Stimulated activated naive CD8-positive, alpha-beta T cell treated with anti-CD3 and anti-CD28 coated beads, Interleukin-15, Interleukin-2, amounts not matched to agents 100 ng/mL and 50 ng/mL, for 24 hours (primary cell): ENCODE results near the gene UBE2E2.

ENCODE experiments used
- H3K27ac Mint-ChIP-seq: one replicate; pipeline ENCODE4 v1.8.0; 2021; ENCODE audit warnings: mild to moderate bottlenecking, mixed read lengths
- H3K27me3 Mint-ChIP-seq: one replicate; pipeline ENCODE4 v1.8.0; 2021; ENCODE audit warnings: mixed read lengths
- H3K36me3 Mint-ChIP-seq: one replicate; pipeline ENCODE4 v1.8.0; 2021; ENCODE audit warnings: low read depth, mixed read lengths
- H3K4me1 Mint-ChIP-seq: one replicate; pipeline ENCODE4 v1.8.0; 2021; ENCODE audit warnings: low read depth, mixed read lengths
- H3K4me3 Mint-ChIP-seq: one replicate; pipeline ENCODE4 v1.8.0; 2021; ENCODE audit warnings: mild to moderate bottlenecking, mixed read lengths
- H3K9me3 Mint-ChIP-seq: one replicate; pipeline ENCODE4 v1.8.0; 2021; ENCODE audit warnings: mixed read lengths

The UBE2E2 gene

DNA sequence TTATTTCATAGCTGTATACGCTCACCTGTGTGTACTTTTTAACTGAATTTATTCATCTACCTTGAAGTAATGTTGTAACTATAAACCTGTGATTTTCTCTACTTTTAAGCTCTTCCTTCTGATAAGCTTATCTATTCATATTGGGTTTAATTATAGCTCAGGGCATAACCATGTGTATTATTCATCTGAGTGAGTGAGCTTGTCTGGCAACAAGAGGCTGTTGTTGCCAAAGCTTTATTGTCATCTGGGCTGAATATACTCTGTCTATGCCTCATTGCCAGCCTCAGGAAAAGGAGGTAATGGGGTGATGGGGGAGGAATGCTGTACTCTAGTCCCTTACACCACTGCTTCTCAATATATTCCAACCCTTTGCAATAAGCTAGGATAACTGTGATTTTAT, 292.4 kb downstream of the UBE2E2 start:
- no peaks in the 10 kb centered on the region for H3K9me3 Mint-ChIP-seq
- no peak overlapping the region for H3K27ac Mint-ChIP-seq
- H3K4me1 Mint-ChIP-seq, result no peaks in the 10 kb centered on the region
- peaks cover 6% of the 10 kb centered on the region for H3K36me3 Mint-ChIP-seq
- H3K4me3 Mint-ChIP-seq, result no peak overlapping the region
- no peaks in the 10 kb centered on the region for H3K27me3 Mint-ChIP-seq

DNA sequence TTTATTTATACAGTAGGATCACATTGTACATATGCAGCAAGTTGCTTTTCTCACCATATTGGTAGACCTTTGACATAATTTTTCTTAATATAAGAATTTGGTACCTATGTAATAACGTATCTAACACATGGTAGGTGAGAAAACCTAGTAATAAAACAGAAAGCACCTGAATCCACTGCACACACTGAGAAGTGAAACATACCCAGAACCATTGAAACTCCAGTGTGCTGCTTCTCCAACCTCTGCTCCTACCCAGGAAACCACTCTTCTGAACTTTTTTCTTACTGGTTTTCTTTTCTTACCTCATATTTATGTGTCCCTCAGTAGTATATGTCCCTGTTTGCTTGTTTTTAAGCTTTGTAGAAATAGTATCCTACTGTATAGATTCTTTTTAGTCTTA, 293.0 kb downstream of the UBE2E2 start:
- H3K27me3 Mint-ChIP-seq, result no peaks in the 10 kb centered on the region
- no peaks in the 10 kb centered on the region for H3K4me1 Mint-ChIP-seq
- peaks cover 6% of the 10 kb centered on the region for H3K36me3 Mint-ChIP-seq
- H3K27ac Mint-ChIP-seq, result no peak overlapping the region
- H3K4me3 Mint-ChIP-seq, result no peak overlapping the region
- no peaks in the 10 kb centered on the region for H3K9me3 Mint-ChIP-seq

- Mint-ChIP-seq H3K27me3 (no peaks in the 10 kb centered on the region), H3K27ac (no peak overlapping the region), H3K4me3 (no peak overlapping the region), H3K4me1 (no peaks in the 10 kb centered on the region), H3K36me3 (peaks cover 6% of the 10 kb centered on the region), H3K9me3 (no peaks in the 10 kb centered on the region)
These were observed 294.0 kb downstream of the UBE2E2 start for GRCh38 chr3:23497156-23497555.

DNA sequence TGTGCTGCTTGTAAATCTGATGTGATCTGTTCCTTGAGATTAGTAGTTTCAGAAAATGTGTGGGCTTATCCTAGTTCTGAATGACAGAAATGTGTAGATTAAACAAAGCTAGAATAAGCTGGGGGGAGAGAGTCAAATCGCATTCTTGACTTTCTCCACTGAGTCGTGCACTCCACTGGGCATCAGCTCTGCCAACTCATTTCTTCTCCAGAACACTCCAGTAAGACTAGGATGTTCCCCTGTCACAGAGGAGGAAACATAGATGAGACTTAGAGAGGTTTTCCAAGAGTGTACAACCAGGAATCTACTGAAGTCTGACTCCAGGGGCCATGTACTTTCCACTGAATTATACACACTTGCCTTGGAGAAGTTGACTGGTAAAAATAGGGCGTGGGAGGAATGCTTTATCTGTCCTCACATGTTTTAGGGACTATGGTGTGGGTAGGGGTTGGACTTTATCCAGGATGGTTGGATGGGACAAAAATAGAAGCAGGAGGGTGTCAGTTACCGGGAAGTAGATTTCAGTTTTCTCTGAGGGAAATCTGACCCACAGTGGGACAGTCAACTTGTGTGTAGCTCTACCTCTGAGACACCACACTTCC, 298.2 kb downstream of the UBE2E2 start:
- Mint-ChIP-seq H3K27ac (no peak overlapping the region), H3K4me3 (no peak overlapping the region), H3K4me1 (no peaks in the 10 kb centered on the region), H3K27me3 (no peaks in the 10 kb centered on the region), H3K9me3 (no peaks in the 10 kb centered on the region), H3K36me3 (peaks cover 6% of the 10 kb centered on the region)

- Mint-ChIP-seq H3K27me3 (no peaks in the 10 kb centered on the region), H3K9me3 (peaks cover 4% of the 10 kb centered on the region), H3K27ac (no peak overlapping the region), H3K4me1 (no peaks in the 10 kb centered on the region), H3K4me3 (no peak overlapping the region), H3K36me3 (peaks cover 5% of the 10 kb centered on the region)
These were observed 305.3 kb downstream of the UBE2E2 start for GRCh38 chr3:23508464-23508863.

- Mint-ChIP-seq H3K27me3 (no peaks in the 10 kb centered on the region), H3K27ac (no peak overlapping the region), H3K4me1 (peaks cover 3% of the 10 kb centered on the region), H3K36me3 (no peaks in the 10 kb centered on the region), H3K4me3 (no peak overlapping the region), H3K9me3 (no peaks in the 10 kb centered on the region)
These were observed 315.3 kb downstream of the UBE2E2 start for GRCh38 chr3:23518441-23518840.

GRCh38 chr3:23519314-23520208, 316.4 kb downstream of the UBE2E2 start:
- H3K27ac Mint-ChIP-seq, result no peak overlapping the region
- no peaks in the 10 kb centered on the region for H3K27me3 Mint-ChIP-seq
- no peaks in the 10 kb centered on the region for H3K36me3 Mint-ChIP-seq
- H3K9me3 Mint-ChIP-seq, result no peaks in the 10 kb centered on the region
- no peak overlapping the region for H3K4me3 Mint-ChIP-seq
- peaks cover 3% of the 10 kb centered on the region for H3K4me1 Mint-ChIP-seq

GRCh38 chr3:23527326-23527725, 324.2 kb downstream of the UBE2E2 start:
- Mint-ChIP-seq H3K4me3 (no peak overlapping the region), H3K27me3 (no peaks in the 10 kb centered on the region), H3K27ac (no peak overlapping the region), H3K9me3 (no peaks in the 10 kb centered on the region), H3K36me3 (no peaks in the 10 kb centered on the region), H3K4me1 (peaks cover 3% of the 10 kb centered on the region)

GRCh38 chr3:23533596-23533995, 330.5 kb downstream of the UBE2E2 start:
- Mint-ChIP-seq H3K27me3 (no peaks in the 10 kb centered on the region), H3K27ac (no peak overlapping the region), H3K36me3 (peaks cover 8% of the 10 kb centered on the region), H3K4me1 (no peaks in the 10 kb centered on the region), H3K4me3 (no peak overlapping the region), H3K9me3 (no peaks in the 10 kb centered on the region)

- no peaks in the 10 kb centered on the region for H3K9me3 Mint-ChIP-seq
- no peak overlapping the region for H3K27ac Mint-ChIP-seq
- H3K4me1 Mint-ChIP-seq, result no peaks in the 10 kb centered on the region
- H3K4me3 Mint-ChIP-seq, result no peak overlapping the region
- no peaks in the 10 kb centered on the region for H3K27me3 Mint-ChIP-seq
- H3K36me3 Mint-ChIP-seq, result peaks cover 8% of the 10 kb centered on the region
These were observed 330.9 kb downstream of the UBE2E2 start for GRCh38 chr3:23533996-23534395.

- Mint-ChIP-seq H3K4me3 (no peak overlapping the region), H3K36me3 (peaks cover 15% of the 10 kb centered on the region), H3K27me3 (no peaks in the 10 kb centered on the region), H3K4me1 (no peaks in the 10 kb centered on the region), H3K27ac (no peak overlapping the region), H3K9me3 (no peaks in the 10 kb centered on the region)
These were observed 334.0 kb downstream of the UBE2E2 start for GRCh38 chr3:23537101-23537551.

- H3K4me3 Mint-ChIP-seq, result no peak overlapping the region
- no peaks in the 10 kb centered on the region for H3K4me1 Mint-ChIP-seq
- peaks cover 20% of the 10 kb centered on the region for H3K36me3 Mint-ChIP-seq
- H3K9me3 Mint-ChIP-seq, result no peaks in the 10 kb centered on the region
- no peaks in the 10 kb centered on the region for H3K27me3 Mint-ChIP-seq
- no peak overlapping the region for H3K27ac Mint-ChIP-seq
These were observed 336.1 kb downstream of the UBE2E2 start for GRCh38 chr3:23539185-23539584.

- Mint-ChIP-seq H3K27ac (no peak overlapping the region), H3K4me3 (no peak overlapping the region), H3K9me3 (no peaks in the 10 kb centered on the region), H3K27me3 (no peaks in the 10 kb centered on the region), H3K36me3 (peaks cover 16% of the 10 kb centered on the region), H3K4me1 (no peaks in the 10 kb centered on the region)
These were observed 337.5 kb downstream of the UBE2E2 start for GRCh38 chr3:23540600-23540999.

GRCh38 chr3:23542079-23542478, 339.0 kb downstream of the UBE2E2 start:
- Mint-ChIP-seq H3K4me1 (no peaks in the 10 kb centered on the region), H3K36me3 (peaks cover 16% of the 10 kb centered on the region), H3K27ac (no peak overlapping the region), H3K9me3 (no peaks in the 10 kb centered on the region), H3K27me3 (no peaks in the 10 kb centered on the region), H3K4me3 (no peak overlapping the region)

DNA sequence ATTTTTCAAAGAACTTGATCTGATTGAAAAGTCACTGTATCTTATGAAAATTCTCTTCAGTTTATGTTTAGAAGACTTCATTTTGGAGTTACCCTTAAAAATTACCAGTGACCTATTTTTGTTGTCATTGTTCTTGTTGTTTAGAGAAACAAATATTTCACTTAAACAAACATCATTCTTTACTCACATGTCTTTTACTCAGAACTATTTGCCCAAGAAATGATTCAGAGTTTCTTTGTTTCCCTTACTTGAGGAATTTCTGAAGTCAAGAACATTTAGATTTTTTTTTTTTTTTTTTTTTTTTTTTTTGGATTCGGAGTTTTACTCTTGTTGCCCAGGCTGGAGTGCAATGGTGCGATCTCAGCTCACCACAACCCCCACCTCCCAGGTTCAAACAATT, 343.1 kb downstream of the UBE2E2 start:
- Mint-ChIP-seq H3K36me3 (peaks cover 13% of the 10 kb centered on the region), H3K27me3 (no peaks in the 10 kb centered on the region), H3K4me1 (no peaks in the 10 kb centered on the region), H3K4me3 (no peak overlapping the region), H3K27ac (no peak overlapping the region), H3K9me3 (no peaks in the 10 kb centered on the region)
